ENCODE measurements around the gene SP140L. TPM values are rescaled to one million over a fixed set of nuclear protein-coding genes. Genes with fewer than 3 reads are reported as not detected.
"Not testable (repeated sequence)": the region's sequence is repeated elsewhere in the genome, so short reads cannot be mapped to it uniquely, and the experiment has no call there.

Gene SP140L
- total RNA-seq, 1 donor from 2014 or later = 26.2 TPM

DNA sequence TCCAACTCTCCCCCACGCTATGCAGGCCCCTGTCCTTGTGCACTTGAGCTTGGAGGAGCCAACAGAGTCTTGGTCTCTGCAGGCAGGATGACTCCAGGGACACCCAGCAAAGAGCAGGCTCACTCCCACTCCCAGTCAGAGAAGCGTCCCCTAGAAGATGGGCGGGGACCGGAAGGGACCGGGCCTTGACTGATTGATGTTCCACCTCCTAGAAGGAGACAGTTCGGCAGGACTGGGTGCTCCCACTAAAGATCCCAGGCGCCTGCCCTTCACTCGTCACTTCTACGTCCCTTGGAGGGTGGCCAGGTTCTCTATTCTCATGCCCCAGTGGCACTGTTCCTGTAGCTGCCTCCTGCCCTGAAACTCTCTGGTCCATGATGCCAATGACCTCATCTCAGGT is 85.9 kb downstream of the SP140L start:
- ATAC-seq (no peak), DNase-seq (ENCODE audit: low spot score) (no peak)

DNA sequence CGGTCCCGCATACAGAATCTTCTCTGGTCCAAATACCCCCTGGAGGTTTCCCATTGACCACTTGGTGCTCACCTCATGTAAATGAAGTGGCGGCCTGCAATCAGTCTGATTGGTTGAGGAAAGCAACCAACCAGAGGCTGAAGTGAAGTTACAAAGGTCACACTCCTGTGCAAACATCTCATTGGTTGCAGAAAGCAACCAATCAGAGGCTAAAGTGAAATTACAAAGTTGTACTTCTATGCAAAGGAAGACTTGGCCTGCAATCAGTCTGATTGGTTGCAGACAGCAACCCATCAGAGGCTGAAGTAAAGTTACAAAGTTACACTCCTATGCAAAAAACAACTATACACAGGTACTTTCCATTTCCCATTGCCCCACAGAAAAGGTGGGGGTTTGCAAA is 86.5 kb downstream of the SP140L start:
- no peak for ATAC-seq
- DNase-seq (ENCODE audit: low spot score) = no peak

More for the DNA sequence above, 85.9 kb downstream of the SP140L start:
- intact Hi-C loops (cut with DNase I) = no loop called here

DNA sequence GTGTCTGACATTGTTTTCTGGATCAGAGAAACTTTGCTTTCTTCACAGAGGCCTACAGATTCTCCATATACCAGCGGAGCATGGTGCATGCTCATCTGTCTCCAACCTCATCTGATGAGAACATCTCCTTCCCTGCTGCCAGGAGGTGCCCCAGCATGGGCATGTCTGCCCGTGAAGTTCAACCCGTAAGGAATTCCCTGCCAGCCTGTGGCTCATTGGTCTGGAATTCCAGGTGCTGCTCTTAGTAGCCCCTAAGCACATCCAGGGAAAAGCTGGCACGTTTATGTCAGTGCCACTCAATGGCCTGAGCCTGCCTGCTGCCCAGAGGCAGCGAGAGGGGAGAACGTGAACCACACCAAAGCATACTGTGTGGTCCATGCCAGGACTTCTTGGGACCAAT is 87.3 kb downstream of the SP140L start:
- intact Hi-C loops (cut with DNase I) = no loop called here
- DNase-seq (ENCODE audit: low spot score) (no peak), ATAC-seq (no peak)

More for the DNA sequence above, 86.5 kb downstream of the SP140L start:
- intact Hi-C loops (cut with DNase I) = no loop called here

DNA sequence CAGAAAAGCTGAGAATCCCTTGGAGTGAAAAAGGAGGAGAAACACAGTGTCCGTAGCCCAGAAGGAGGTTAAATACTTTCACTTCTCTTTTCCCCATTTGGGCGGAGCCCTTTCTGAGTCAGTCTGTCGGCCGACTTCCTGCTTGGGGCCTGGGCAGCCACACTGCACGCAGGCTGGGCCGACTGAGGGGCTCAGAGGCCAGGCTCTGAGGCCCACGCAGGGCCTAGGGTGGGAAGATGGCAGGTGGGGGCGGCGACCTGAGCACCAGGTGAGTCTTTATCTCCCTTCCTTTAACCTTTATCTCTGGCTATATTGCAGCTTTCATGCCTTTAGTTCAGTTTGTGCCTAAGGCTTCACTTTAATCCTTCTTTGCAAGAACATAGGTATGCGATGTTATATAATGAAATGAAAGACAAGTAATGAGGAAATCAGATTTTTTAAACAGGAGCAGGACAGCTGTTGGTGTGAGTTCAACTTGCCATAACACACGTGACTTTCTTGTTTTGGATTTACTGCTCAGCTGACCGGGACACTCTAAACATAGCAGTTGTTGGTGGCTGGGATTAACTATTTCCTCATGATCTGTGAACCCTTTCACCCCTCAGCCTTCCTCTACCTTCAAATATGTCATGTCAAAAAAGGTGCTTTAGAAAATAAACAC is 89.2 kb downstream of the SP140L start, which contains the start of gene SP100:
TSS of gene SP100 (plus strand) at position 141 of the 661 bp plus-strand sequence. CDS start at position 237, 96 bp downstream.
- ATAC-seq = peak; percentile 93
- DNase-seq (ENCODE audit: low spot score) = peak; percentile 84
- intact Hi-C loops (cut with DNase I) = no loop called here

DNA sequence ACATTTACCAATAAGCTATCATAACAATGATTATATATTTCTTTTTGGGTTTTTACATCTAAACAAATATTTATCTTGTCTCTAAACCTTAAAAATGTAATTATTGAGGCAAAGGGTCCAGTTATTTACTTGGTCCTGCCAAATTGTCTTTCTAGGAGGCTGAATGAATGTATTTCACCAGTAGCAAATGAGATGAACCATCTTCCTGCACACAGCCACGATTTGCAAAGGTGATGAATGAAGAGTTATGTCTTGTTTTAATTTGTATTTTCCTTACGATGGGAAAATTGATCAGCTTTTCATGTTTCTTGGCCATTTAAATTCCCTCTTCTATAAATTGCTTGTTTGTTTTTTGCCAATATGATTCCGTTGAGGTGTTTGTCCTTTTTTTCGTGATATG is 90.4 kb downstream of the SP140L start:
- DNase-seq (ENCODE audit: low spot score) (no peak), ATAC-seq (no peak)
- intact Hi-C loops (cut with DNase I) = no loop called here

DNA sequence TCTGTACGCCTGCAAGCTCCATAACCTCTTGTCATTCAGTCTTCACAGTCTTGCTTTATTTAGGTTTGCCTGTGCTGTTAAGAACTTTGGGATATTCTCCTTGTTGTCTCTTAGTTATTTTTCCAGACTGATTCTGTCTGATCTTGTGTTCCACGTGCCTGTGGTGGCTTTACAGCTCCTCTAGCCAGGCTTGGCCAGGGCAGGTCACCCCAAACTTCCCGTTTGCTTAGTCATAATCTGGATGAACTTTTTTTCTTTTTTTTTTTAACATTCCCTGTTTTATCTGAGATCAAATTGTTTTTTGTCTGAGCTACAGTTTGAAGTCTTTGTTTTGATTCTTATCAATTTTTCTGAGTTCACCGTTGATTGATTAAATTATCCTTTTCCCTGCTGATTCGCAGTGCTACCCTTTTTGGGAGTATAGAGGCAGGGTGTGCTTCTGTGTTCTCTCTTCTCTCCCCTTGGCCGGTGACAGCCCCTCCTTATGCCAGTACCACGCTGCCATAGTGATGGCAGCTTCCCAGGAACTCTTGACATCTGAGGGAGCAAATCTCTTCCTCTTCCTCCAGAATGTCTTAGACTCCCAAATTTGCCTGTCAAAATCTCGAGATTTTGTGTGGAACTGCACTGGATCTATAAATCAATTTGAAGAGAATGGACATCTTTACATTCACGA is 91.5 kb downstream of the SP140L start:
- DNase-seq (ENCODE audit: low spot score) = no peak
- intact Hi-C loops (cut with DNase I) = no loop called here
- no peak for ATAC-seq

DNA sequence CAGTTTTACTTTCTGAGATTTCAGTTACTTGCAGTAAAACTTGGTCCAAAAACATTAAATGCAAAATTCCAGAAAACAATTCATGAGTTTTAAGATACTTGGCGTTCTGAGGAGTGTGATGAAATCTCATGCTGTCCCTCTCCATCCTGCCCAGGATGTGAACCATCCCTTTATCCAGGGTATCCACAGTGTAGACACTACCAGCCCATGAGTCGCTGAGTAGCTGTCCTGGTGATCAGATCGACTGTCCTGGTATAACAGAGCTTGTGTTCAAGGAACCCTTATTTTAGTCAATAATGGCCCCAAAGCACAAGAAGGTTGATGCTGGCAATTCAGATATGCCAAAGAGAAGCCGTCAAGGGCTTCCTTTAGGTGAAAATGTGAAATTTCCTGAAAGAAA is 92.2 kb downstream of the SP140L start:
- intact Hi-C loops (cut with DNase I) = no loop called here
- ATAC-seq (no peak), DNase-seq (ENCODE audit: low spot score) (no peak)

DNA sequence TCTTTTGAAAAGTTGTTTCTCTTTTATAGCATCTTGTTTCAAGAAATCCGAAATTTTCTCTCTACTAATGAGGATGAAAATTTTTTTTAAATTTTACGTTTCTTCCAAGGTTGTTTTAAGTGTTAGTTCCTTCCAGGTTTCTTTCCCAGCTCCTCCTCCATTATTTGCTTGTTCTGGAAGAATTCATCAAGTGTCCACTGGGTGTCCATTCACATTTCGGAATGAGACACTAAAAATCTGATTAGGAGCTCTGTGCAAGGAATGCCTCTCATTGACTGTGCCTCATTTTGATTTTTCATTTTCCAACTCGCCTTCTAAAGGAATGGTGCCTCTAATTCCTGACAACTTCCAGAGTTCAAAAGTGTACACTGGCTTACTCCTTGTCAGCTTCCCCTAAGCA is 95.2 kb downstream of the SP140L start:
- DNase-seq (ENCODE audit: low spot score) (no peak), ATAC-seq (no peak)
- intact Hi-C loops (cut with DNase I) = no loop called here

DNA sequence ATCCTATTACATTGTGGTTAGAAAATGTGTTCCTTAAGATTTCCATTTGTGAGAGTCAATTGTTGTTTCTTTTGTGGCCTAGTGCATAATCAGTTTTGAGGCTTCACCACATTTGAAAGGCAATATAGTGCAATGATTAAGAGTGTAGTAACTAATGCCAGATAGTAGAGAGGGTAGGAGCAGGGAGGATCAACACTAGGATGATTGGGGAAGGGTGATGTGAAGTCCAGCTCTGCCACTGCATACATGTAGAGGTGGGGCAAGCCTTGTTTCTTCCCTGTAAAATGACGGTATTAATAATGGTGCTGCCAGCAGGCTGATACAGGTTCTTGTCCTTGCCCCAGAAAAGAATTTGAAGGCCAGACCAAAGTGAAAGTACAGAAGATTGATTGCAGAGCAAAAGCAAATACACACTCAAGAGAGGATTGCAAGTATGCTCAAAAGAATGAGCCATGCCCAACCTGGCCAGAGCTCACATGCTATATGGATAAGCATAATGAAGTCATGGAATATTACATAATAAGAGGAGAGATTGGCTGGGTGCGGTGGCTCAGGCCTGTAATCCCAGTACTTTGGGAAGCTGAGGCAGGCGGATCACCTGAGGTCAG is 97.0 kb downstream of the SP140L start:
- intact Hi-C loops (cut with DNase I) = no loop called here
- no peak for DNase-seq (ENCODE audit: low spot score)
- no peak for ATAC-seq

DNA sequence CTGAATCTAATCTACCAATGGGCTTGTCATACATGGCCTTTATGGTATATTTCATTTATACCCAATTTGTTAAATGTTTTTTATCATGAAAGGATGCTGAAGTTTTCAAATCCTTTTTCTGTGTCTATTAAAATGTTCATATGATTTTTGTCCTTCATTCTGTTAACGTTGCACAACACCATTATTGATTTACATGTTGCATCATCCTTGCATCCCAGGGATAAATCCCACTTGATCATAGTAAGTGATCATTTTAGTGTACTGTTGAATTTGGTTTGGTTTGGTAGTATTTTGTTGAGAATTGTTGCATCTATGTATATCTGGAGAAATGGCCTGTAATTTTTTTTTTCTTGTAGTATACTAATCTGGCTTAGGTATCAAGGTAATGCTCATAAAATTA is 98.4 kb downstream of the SP140L start:
- no peak for ATAC-seq
- intact Hi-C loops (cut with DNase I) = no loop called here

DNA sequence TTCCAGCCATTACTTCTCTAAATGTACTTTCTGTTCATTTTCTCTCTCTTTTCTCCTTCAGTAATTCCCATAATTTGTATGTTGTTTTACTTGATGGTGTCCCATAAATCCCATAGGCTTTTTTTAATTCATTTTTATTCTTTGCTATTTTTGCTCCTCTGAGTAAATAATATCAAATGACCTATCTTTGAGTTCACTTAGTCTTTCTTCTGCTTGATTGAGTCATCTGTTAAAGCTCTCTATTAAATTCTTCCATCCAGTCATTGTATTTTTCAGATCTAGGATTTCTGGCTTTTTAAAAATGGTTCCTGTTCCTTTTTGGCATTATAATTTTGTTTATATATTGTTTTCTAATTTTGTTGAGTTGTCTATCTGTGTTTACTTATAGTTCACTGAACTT is 102.5 kb downstream of the SP140L start:
- DNase-seq (ENCODE audit: low spot score) (no peak), ATAC-seq (no peak)
- intact Hi-C loops (cut with DNase I) = no loop called here

More for the DNA sequence above, 98.4 kb downstream of the SP140L start:
- no peak for DNase-seq (ENCODE audit: low spot score)

DNA sequence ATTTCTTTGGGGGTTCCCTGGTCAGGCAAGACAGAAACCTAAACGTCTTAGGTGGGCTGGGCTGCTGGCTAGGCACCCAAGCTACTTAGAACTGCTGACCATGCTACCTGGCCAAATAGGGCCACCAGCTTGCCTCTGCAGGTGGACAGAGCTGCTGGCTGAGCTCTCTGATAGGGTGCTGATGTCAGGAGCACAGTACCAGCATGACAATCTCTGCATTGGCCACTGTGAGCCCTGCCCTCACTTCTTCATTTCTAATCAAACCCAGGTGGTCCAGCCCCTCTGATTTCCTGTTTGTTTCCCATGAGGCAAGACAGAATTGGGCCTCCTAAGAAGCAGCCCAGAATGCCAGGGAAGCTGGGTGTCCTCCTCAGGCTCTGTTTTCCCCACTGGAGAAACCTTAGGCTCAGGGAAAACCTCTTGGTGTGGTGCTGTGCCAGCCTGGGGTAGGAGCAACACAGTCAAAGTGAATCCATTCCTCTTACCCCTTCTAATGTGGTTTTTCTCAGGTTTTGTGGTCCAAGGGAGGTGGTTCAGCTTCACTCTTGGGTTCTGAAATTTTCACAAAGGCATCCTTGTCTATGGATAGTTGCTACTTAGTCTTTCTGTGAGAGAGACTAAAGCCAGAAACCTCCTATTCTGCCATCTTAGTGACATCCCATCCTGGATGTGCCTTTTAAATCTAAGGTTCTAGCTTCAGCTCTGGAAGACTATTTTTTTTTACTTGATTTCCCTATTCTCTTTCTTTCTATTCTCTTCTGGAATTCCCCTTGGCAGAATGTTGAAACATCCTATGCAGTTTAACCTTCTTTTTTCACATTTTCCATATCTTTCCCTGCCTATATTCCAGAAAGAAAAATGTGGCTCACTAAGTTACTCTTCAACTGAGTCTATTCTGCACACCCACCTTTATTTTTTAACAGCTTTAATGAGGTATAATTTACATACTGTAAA is 104.2 kb downstream of the SP140L start:
- DNase-seq (ENCODE audit: low spot score) (no peak), ATAC-seq (no peak)
- intact Hi-C loops (cut with DNase I) = no loop called here

DNA sequence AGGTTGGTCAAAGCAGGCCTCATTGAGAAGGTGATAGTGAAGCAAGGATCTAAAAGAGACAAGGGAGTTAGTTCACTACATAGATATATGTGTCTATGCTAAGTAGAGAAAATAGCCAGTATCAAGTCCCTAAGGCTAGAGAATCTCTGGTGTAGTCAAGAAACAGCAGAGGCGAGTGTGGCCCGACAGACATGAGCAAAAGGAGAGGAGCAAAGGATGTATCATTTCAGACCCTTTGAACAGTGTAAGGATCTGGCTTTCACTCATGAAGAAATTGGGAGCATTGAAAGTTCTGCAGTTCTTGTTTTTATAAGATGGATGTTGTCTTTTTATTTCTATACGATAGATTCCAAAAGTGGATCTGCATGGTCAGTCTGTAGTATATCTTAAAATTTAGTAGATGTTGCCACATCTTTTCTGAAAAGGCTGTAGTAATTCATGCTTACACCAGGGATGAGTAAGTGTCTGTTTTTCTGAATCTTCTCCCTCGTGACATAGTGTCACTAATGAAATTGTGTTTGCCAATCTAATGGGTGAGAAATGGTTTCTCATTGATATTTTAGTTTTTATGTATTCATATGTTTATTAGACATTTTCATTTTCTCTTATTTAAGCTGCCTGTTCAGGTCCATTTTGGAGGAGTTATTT is 107.8 kb downstream of the SP140L start:
- intact Hi-C loops (cut with DNase I) = no loop called here
- ATAC-seq (no peak), DNase-seq (ENCODE audit: low spot score) (no peak)

DNA sequence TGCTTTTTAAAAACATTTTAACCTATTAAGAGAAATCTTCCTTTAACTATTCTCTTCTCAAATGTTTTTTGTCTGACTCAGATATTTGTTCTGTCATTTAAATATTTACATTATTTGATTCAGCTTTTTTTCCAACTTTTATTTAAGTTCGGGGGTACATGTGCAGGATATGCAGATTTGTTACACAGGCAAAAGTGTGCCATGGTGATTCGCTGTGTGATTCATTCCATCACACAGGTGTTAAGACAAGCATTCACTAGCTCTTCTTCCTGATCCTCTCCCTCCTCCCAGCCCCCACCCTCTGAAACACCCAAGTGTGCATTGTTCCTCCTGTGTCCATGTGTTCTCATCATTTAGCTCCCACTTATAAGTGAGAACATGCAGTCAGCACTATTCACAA is 108.4 kb downstream of the SP140L start:
- no peak for DNase-seq (ENCODE audit: low spot score)
- intact Hi-C loops (cut with DNase I) = no loop called here
- no peak for ATAC-seq

DNA sequence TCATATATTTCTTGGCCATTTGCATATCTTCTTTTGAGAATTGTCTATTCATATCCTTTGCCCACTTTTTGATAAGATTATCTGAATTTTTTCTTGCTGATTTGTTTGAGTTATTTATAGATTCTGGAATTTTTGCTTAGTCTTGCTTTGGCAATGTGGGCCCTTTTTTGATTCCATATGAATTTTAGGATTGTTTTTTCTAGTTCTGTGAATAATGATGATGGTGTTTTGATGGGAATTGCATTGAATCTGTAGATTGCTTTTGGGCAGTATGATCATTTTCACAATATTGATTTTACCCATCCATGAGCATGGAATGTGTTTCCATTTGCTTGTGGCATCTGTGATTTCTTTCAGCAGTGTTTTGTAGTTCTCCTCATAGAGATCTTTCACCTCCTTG is 112.1 kb downstream of the SP140L start:
- DNase-seq (ENCODE audit: low spot score); intact Hi-C loops (cut with DNase I); ATAC-seq: not testable (repeated sequence)

DNA sequence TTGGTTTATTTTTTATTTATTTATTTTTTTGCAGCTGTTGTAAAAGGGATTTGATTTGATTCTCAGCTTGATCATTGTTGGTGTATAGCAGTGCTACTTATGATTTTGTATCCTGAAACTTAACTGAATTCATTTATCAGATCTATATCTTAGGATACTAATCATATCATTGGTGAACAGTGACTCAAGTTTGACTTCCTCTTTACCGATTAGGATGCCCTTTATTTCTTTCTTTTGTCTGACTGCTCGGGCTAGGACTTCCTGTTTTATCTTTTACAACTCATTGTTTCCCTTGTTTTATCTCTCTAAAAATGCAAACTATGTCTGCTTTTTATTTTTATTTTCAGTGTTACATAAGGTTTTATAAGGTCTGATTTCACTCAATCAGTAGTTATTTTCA is 112.6 kb downstream of the SP140L start:
- no peak for DNase-seq (ENCODE audit: low spot score)
- no peak for ATAC-seq
- intact Hi-C loops (cut with DNase I) = no loop called here

DNA sequence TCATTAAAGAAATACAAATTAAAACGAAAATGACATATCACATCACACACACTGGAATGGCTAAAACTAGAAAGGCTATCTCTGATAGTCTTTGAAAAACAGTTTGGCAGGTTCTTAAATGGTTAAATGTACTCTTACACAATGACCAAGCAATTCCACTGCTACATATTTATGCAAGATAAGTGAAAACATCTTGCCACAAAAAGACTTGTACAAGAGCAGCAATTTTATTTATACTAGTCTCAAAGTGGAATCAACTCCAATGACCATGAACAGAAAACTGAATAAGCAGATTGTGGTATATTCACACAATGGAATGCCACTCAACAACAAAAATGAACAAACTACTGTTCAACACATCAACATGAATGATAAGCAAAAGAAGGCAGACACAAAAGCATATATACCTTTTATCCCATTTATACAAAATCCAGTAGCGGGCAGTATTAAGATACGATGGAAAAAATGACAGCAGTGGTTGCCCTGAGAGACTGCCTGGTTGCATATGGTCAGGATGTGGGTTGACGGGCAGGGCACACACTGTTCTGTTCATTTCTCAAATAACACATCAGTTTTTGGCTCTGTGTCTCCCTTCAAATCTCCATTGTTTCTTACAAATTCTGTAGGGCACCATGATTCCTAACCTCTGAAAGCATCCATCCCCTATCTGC is 114.4 kb downstream of the SP140L start:
- intact Hi-C loops (cut with DNase I) = no loop called here
- peak; percentile 85 for ATAC-seq
- DNase-seq (ENCODE audit: low spot score) = no peak

DNA sequence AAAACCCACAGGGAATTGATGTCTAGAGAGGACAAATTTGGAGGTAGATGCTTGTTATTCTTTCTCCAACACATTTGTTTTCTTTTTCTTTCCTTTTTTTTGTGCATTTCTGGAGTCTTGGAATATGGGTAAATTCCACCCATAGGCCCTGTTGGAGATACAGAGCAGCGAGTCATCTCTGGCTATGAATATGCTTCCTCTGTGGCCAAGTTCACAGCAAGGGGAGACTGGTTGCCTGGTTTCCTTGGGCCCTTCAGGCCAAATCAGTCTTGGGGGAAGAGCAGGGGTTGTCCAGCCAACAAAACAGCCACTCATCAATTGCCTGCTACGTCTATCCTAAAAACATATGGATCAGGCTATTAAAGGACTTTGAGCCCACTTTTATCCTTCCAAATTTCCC is 116.5 kb downstream of the SP140L start:
- ATAC-seq (no peak), DNase-seq (ENCODE audit: low spot score) (no peak)
- intact Hi-C loops (cut with DNase I) = no loop called here
